Subcutaneous abdominal adipose tissue (tissue), 5 donors: ENCODE measurements around the gene HPCA.
"Not testable (repeated sequence)": the region's sequence is repeated elsewhere in the genome, so short reads cannot be mapped to it uniquely, and the experiment has no call there.

ENCODE experiments used
- H3K27ac ChIP-seq: one replicate; pipeline ENCODE4 v1.7.0; 2013; ENCODE audit warnings: low read depth, mild to moderate bottlenecking, inconsistent platforms, low read length, moderate library complexity
- H3K27me3 ChIP-seq, 5 donors: one replicate each; pipeline ENCODE4 v1.7.0; 2013; ENCODE audit warnings: low read length in 5 of 5, inconsistent platforms in 1 of 5; ENCODE audit not compliant: control insufficient read depth in 5 of 5, insufficient read depth in 4 of 5
- H3K36me3 ChIP-seq, 5 donors: one replicate each; pipeline ENCODE4 v1.7.0; 2013; ENCODE audit warnings: low read length in 5 of 5; ENCODE audit not compliant: control insufficient read depth in 5 of 5, insufficient read depth in 5 of 5
- H3K4me1 ChIP-seq, 5 donors: one replicate each; pipeline ENCODE4 v1.7.0; 2013; ENCODE audit warnings: low read length in 5 of 5, mild to moderate bottlenecking in 3 of 5, moderate library complexity in 1 of 5; ENCODE audit not compliant: control insufficient read depth in 5 of 5, insufficient read depth in 5 of 5
- H3K4me3 ChIP-seq, 5 donors: one replicate each; pipeline ENCODE4 v1.7.0; 2013; ENCODE audit warnings: low read length in 5 of 5, low read depth in 1 of 5
- H3K9ac ChIP-seq, 5 donors: one replicate each; pipeline ENCODE4 v1.7.0; 2013; ENCODE audit warnings: low read length in 5 of 5, mild to moderate bottlenecking in 4 of 5, moderate library complexity in 3 of 5
- H3K9me3 ChIP-seq, 5 donors: one replicate each; pipeline ENCODE4 v1.7.0; 2013; ENCODE audit warnings: low read length in 5 of 5; ENCODE audit not compliant: control insufficient read depth in 5 of 5
- donor health status: healthy.
- donor health status: healthy.
- donor health status: healthy.
- donor health status: healthy.
- donor health status: healthy.

Gene HPCA

GRCh38 chr1:32901823-32902534 lies 15.7 kb downstream of the HPCA start:
- Histone ChIP-seq H3K27me3 (peaks cover 0 to 8% (median 6%) of the 10 kb centered on the region in 5 donors), H3K36me3 (no peaks in the 10 kb centered on the region), H3K9ac (peak overlapping the region in 3 of 5 donors; percentile 64 to 83 (median 74)), H3K4me1 (peaks cover 0 to 17% (median 12%) of the 10 kb centered on the region in 5 donors), H3K9me3 (no peaks in the 10 kb centered on the region), H3K4me3 (peak overlapping the region; percentile 65 to 75 (median 68)), H3K27ac (no peak overlapping the region)

- Histone ChIP-seq H3K27me3 (peaks cover 0 to 8% (median 6%) of the 10 kb centered on the region in 5 donors), H3K9me3 (no peaks in the 10 kb centered on the region), H3K4me3 (no peak overlapping the region), H3K9ac (no peak overlapping the region), H3K36me3 (no peaks in the 10 kb centered on the region), H3K4me1 (peaks cover 0 to 17% (median 12%) of the 10 kb centered on the region in 5 donors), H3K27ac (no peak overlapping the region)
Measured at GRCh38 chr1:32902535-32902920, 16.2 kb downstream of the HPCA start.

GRCh38 chr1:32903991-32904785 lies 17.9 kb downstream of the HPCA start:
- Histone ChIP-seq H3K9me3 (no peaks in the 10 kb centered on the region), H3K4me3 (no peak overlapping the region), H3K36me3 (no peaks in the 10 kb centered on the region), H3K4me1 (peaks cover 0 to 17% (median 12%) of the 10 kb centered on the region in 5 donors), H3K27me3 (peaks cover 0 to 8% (median 7%) of the 10 kb centered on the region in 5 donors), H3K9ac (no peak overlapping the region), H3K27ac (no peak overlapping the region)

- no peak overlapping the region for H3K4me3 ChIP-seq
- no peak overlapping the region for H3K27ac ChIP-seq
Measured at GRCh38 chr1:32904797-32905196, 18.5 kb downstream of the HPCA start.

GRCh38 chr1:32905588-32905987 lies 19.3 kb downstream of the HPCA start:
- not testable (repeated sequence) for H3K36me3 ChIP-seq, H3K27ac ChIP-seq, H3K4me3 ChIP-seq, H3K27me3 ChIP-seq, H3K9ac ChIP-seq, H3K9me3 ChIP-seq
- H3K4me1 ChIP-seq, result peaks cover 0 to 14% (median 8%) of the 10 kb centered on the region in 5 donors

More at GRCh38 chr1:32904797-32905196, 18.5 kb downstream of the HPCA start:
- H3K4me1 ChIP-seq, result peaks cover 0 to 17% (median 12%) of the 10 kb centered on the region in 5 donors
- no peaks in the 10 kb centered on the region for H3K9me3 ChIP-seq
- peaks cover 0 to 8% (median 7%) of the 10 kb centered on the region in 5 donors for H3K27me3 ChIP-seq
- no peaks in the 10 kb centered on the region for H3K36me3 ChIP-seq
- H3K9ac ChIP-seq, result no peak overlapping the region

- H3K9ac ChIP-seq, result no peak overlapping the region
- peaks cover 0 to 7% (median 1%) of the 10 kb centered on the region in 5 donors for H3K27me3 ChIP-seq
- H3K9me3 ChIP-seq, result no peaks in the 10 kb centered on the region
- no peak overlapping the region for H3K27ac ChIP-seq
- H3K4me1 ChIP-seq, result peaks cover 0 to 6% (median 1%) of the 10 kb centered on the region in 5 donors
- no peak overlapping the region for H3K4me3 ChIP-seq
- H3K36me3 ChIP-seq, result no peaks in the 10 kb centered on the region
Measured at GRCh38 chr1:32906654-32907053, 20.4 kb downstream of the HPCA start.

GRCh38 chr1:32907435-32907834 lies 21.1 kb downstream of the HPCA start:
- no peaks in the 10 kb centered on the region for H3K36me3 ChIP-seq
- no peak overlapping the region for H3K9ac ChIP-seq
- peaks cover 0 to under 1% (median 0%) of the 10 kb centered on the region in 5 donors for H3K4me1 ChIP-seq
- no peak overlapping the region for H3K4me3 ChIP-seq
- peaks cover 0 to 7% (median 0%) of the 10 kb centered on the region in 5 donors for H3K27me3 ChIP-seq
- no peak overlapping the region for H3K27ac ChIP-seq
- H3K9me3 ChIP-seq, result no peaks in the 10 kb centered on the region

- Histone ChIP-seq H3K27me3 (peaks cover 0 to 7% (median 0%) of the 10 kb centered on the region in 5 donors), H3K4me1 (no peaks in the 10 kb centered on the region), H3K9me3 (peaks cover 0 to 4% (median 0%) of the 10 kb centered on the region in 5 donors), H3K4me3 (no peak overlapping the region), H3K36me3 (no peaks in the 10 kb centered on the region), H3K9ac (no peak overlapping the region), H3K27ac (no peak overlapping the region)
Measured at GRCh38 chr1:32910319-32910718, 24.0 kb downstream of the HPCA start.

- Histone ChIP-seq H3K27ac (no peak overlapping the region), H3K27me3 (peaks cover 0 to 6% (median 0%) of the 10 kb centered on the region in 5 donors), H3K36me3 (no peaks in the 10 kb centered on the region), H3K9ac (no peak overlapping the region), H3K4me1 (peaks cover 3 to 11% (median 6%) of the 10 kb centered on the region in 5 donors), H3K9me3 (peaks cover 0 to 4% (median 0%) of the 10 kb centered on the region in 5 donors), H3K4me3 (no peak overlapping the region)
Measured at GRCh38 chr1:32915766-32916706, 29.7 kb downstream of the HPCA start.
